SK-N-SH (cell line): ENCODE data around the gene NUDT14. TPM values are rescaled to one million over a fixed set of nuclear protein-coding genes. Genes with fewer than 3 reads are reported as not detected.

Experiments
- CTCF ChIA-PET: fragments of 300-600, 350-600 bp; formaldehyde crosslinking; extraction: SDS; loops from one replicate; lab custom pipeline; 2021; lab: Yijun Ruan, JAX
- POLR2A ChIA-PET: fragments of 350-600 bp; sonication (Branson Sonifier 250); formaldehyde crosslinking; extraction: SDS; loops from one replicate; lab custom pipeline; 2020; ENCODE audit warnings: antibody characterized with exemption, inconsistent platforms; lab: Yijun Ruan, JAX
- DNase-seq: peaks from one replicate; pipeline ENCODE4 v3.0.0; 2012
- H2AFZ ChIP-seq: fragments of 200-600 bp; sonication (generic); 2 replicates; pipeline ENCODE4 v1.8.1; 2016; ENCODE audit warnings: antibody characterized with exemption, mild to moderate bottlenecking, low read depth
- H3F3A ChIP-seq: fragments of 200-600 bp; sonication (generic); replicated peaks from 2 replicates; pipeline ENCODE3; 2016; ENCODE audit warnings: antibody characterized with exemption, mild to moderate bottlenecking; ENCODE audit not compliant: insufficient read depth
- H3K27ac ChIP-seq, 2 experiments: fragments of 200-500 bp in 1 of 2; fragments of 200-600 bp in 1 of 2; sonication (Bioruptor generic) in 1 of 2; sonication (generic), shearing (Covaris generic) in 1 of 2; 2 replicates each; pipeline versions ENCODE4 v1.5.1 to v1.6.1; 2014 to 2016; ENCODE audit warnings: low read depth in 2 of 2, inconsistent platforms in 1 of 2, low read length in 1 of 2, mild to moderate bottlenecking in 1 of 2, mixed read lengths in 1 of 2
- H3K27me3 ChIP-seq: fragments of 200-600 bp; sonication (generic), shearing (Covaris generic); 2 replicates; pipeline ENCODE4 v1.6.1; 2016; ENCODE audit warnings: mixed run types; ENCODE audit not compliant: insufficient read depth
- H3K36me3 ChIP-seq, 2 experiments: fragments of 200-500 bp in 1 of 2; fragments of 200-600 bp in 1 of 2; sonication (Bioruptor generic) in 1 of 2; sonication (generic) in 1 of 2; replicated peaks in 1 of 2; 2 replicates each; pipeline versions ENCODE3 to v1.5.1; 2014 to 2016; ENCODE audit warnings: low read length in 1 of 2, mild to moderate bottlenecking in 1 of 2; ENCODE audit not compliant: insufficient read depth in 2 of 2, control insufficient read depth in 1 of 2
- H3K4me1 ChIP-seq, 2 experiments: fragments of 200-500 bp in 1 of 2; fragments of 200-600 bp in 1 of 2; sonication (Bioruptor generic) in 1 of 2; sonication (generic), shearing (Covaris generic) in 1 of 2; 2 replicates each; pipeline versions ENCODE4 v1.5.1 to v1.6.1; 2014 to 2016; ENCODE audit warnings: low read depth in 1 of 2, low read length in 1 of 2, mixed run types in 1 of 2; ENCODE audit not compliant: insufficient read depth in 2 of 2, control insufficient read depth in 1 of 2
- H3K4me2 ChIP-seq: fragments of 200-600 bp; sonication (generic), shearing (Covaris generic); 2 replicates; pipeline ENCODE4 v1.6.1; 2017; ENCODE audit warnings: mixed run types
- H3K4me3 ChIP-seq, 2 experiments: fragments of 200-500 bp in 1 of 2; fragments of 200-600 bp in 1 of 2; sonication (Bioruptor generic) in 1 of 2; sonication (generic), shearing (Covaris generic) in 1 of 2; 2 replicates each; pipeline versions ENCODE4 v1.5.1 to v1.8.1; 2014 to 2016; ENCODE audit warnings: low read depth in 2 of 2, inconsistent platforms in 1 of 2, low read length in 1 of 2, mild to moderate bottlenecking in 1 of 2, mixed read lengths in 1 of 2, moderate library complexity in 1 of 2
- H3K79me2 ChIP-seq: fragments of 200-600 bp; sonication (generic); 2 replicates; pipeline ENCODE4 v1.8.1; 2017; ENCODE audit warnings: mild to moderate bottlenecking; ENCODE audit not compliant: insufficient read depth
- H3K9ac ChIP-seq: fragments of 200-600 bp; sonication (generic); 2 replicates; pipeline ENCODE4 v1.6.1; 2017; ENCODE audit warnings: mixed run types
- H3K9me2 ChIP-seq: fragments of 200-600 bp; sonication (generic); 2 replicates; pipeline ENCODE4 v1.6.1; 2017; ENCODE audit warnings: mixed run types
- H3K9me3 ChIP-seq: fragments of 200-600 bp; sonication (generic); 2 replicates; pipeline ENCODE4 v1.6.1; 2017; ENCODE audit warnings: mixed run types, mild to moderate bottlenecking, moderate library complexity
- H4K20me1 ChIP-seq: fragments of 200-600 bp; sonication (generic); 2 replicates; pipeline ENCODE4 v1.6.1; 2017; ENCODE audit warnings: mild to moderate bottlenecking, mixed run types; ENCODE audit not compliant: insufficient read depth
- EZH2phosphoT487 ChIP-seq: fragments of 200-600 bp; sonication (generic); IDR thresholded peaks from 2 replicates; pipeline ENCODE4 v1.6.1; 2017; ENCODE audit warnings: low read depth, mixed run types, mild to moderate bottlenecking, antibody characterized with exemption, moderate library complexity, borderline replicate concordance
- FOSL2 ChIP-seq: IDR thresholded peaks from 2 replicates; pipeline ENCODE4 v1.4.0; 2012; ENCODE audit warnings: low read depth, mild to moderate bottlenecking, moderate library complexity, borderline replicate concordance
- FOXM1 ChIP-seq: IDR thresholded peaks from 2 replicates; pipeline ENCODE4 v1.4.0; 2012; ENCODE audit warnings: low read depth, mild to moderate bottlenecking
- GABPA ChIP-seq: IDR thresholded peaks from 2 replicates; pipeline ENCODE4 v1.4.0; 2012; ENCODE audit warnings: low read depth, mild to moderate bottlenecking
- GATA2 ChIP-seq: sonication (generic); formaldehyde crosslinking; IDR thresholded peaks from 2 replicates; pipeline ENCODE4 v1.5.0; 2020; ENCODE audit warnings: mild to moderate bottlenecking, missing genetic modification reagents
- JUND ChIP-seq: IDR thresholded peaks from 2 replicates; pipeline ENCODE4 v1.4.0; 2012
- MAX ChIP-seq: IDR thresholded peaks from 2 replicates; pipeline ENCODE4 v1.4.0; 2012; ENCODE audit warnings: low read depth
- MXI1 ChIP-seq: IDR thresholded peaks from 2 replicates; pipeline ENCODE4 v1.6.1; 2012; ENCODE audit warnings: mild to moderate bottlenecking, low read depth, low read length, improper control_type of control experiment
- NFIC ChIP-seq: IDR thresholded peaks from 2 replicates; pipeline ENCODE4 v1.4.0; 2012; ENCODE audit warnings: borderline replicate concordance
- NRF1 ChIP-seq: IDR thresholded peaks from 2 replicates; pipeline ENCODE4 v1.6.1; 2012; ENCODE audit warnings: low read depth, mild to moderate bottlenecking, low read length
- POLR2AphosphoS5 ChIP-seq: IDR thresholded peaks from 2 replicates; pipeline ENCODE4 v1.6.1; 2012; ENCODE audit warnings: low read depth, low read length
- RCOR1 ChIP-seq: fragments of 150-350 bp; IDR thresholded peaks from 2 replicates; pipeline ENCODE4 v1.6.1; 2017; ENCODE audit warnings: antibody characterized with exemption, low read length
- REST ChIP-seq: IDR thresholded peaks from 2 replicates; pipeline ENCODE4 v1.6.1; 2012; ENCODE audit warnings: mild to moderate bottlenecking, low read depth, low read length, moderate library complexity
- RXRA ChIP-seq: IDR thresholded peaks from 2 replicates; pipeline ENCODE4 v1.4.0; 2012; ENCODE audit warnings: low read depth, mild to moderate bottlenecking, borderline replicate concordance
- SIN3A ChIP-seq: IDR thresholded peaks from 2 replicates; pipeline ENCODE4 v1.6.1; 2012; ENCODE audit warnings: low read depth, mild to moderate bottlenecking, low read length, moderate library complexity, borderline replicate concordance
- ZBTB33 ChIP-seq: IDR thresholded peaks from 2 replicates; pipeline ENCODE4 v1.4.0; 2012; ENCODE audit warnings: low read depth, borderline replicate concordance
- WGBS: methylation state at CpG from one replicate; pipeline ENCODE4 v1.1.6; 2017; ENCODE audit warnings: low lambda C conversion rate; 5-methylcytosine and 5-hydroxymethylcytosine counted together
- polyA plus RNA-seq, 3 experiments: library from polyadenylated mRNA; depleted of rRNA; stranded (reverse); fragments of >200 nt; gene quantifications; 2 replicates each; pipeline ENCODE4 v1.2.3, GENCODE V29; 2012
- TF ChIP-seq, protein P1 (sequence below): fragments of 150-350 bp; IDR thresholded peaks from 2 replicates; pipeline ENCODE4 v1.6.1; 2016; ENCODE audit warnings: mild to moderate bottlenecking, low read depth, low read length

The NUDT14 gene
- polyA plus RNA-seq, 1 of the 3 experiments (the other 2 are of a cell fraction), result 18.4 TPM

GRCh38 chr14:105179191-105179590 lies 1.9 kb downstream of the NUDT14 start:
- Histone ChIP-seq H2AFZ (no peak overlapping the region), H3K9me3 (no peaks in the 10 kb centered on the region), H4K20me1 (no peaks in the 10 kb centered on the region), H3K79me2 (no peaks in the 10 kb centered on the region), H3K27ac (no peak overlapping the region), H3K4me3 (no peak overlapping the region), H3K9me2 (no peaks in the 10 kb centered on the region), H3K9ac (no peak overlapping the region), H3K4me2 (no peak overlapping the region), H3K36me3 (no peaks in the 10 kb centered on the region), H3K4me1 (peaks cover 0 to 8% of the 10 kb centered on the region in 2 experiments; a peak in 2 of 4 replicates), H3F3A (peaks cover 7% of the 10 kb centered on the region), H3K27me3 (no peaks in the 10 kb centered on the region)
- 73% methylated on average over 2 of the region's 13 CpGs for WGBS
- no peak for DNase-seq
- ChIA-PET POLR2A (no interaction called here), CTCF (interaction anchor here (0.7 to 1.7 kb wide), 4 partner anchors 9 to 204 kb away, joined by 3 to 9 read pairs (median 5); partner anchors contain the start of gene JAG2)
- TF ChIP-seq EZH2phosphoT487 (no peak), FOSL2 (no peak), MAX (no peak), GATA2 (no peak), POLR2AphosphoS5 (no peak)
- TF ChIP-seq, protein P1, sequence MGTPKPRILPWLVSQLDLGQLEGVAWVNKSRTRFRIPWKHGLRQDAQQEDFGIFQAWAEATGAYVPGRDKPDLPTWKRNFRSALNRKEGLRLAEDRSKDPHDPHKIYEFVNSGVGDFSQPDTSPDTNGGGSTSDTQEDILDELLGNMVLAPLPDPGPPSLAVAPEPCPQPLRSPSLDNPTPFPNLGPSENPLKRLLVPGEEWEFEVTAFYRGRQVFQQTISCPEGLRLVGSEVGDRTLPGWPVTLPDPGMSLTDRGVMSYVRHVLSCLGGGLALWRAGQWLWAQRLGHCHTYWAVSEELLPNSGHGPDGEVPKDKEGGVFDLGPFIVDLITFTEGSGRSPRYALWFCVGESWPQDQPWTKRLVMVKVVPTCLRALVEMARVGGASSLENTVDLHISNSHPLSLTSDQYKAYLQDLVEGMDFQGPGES, result no peak

- WGBS, result 60% methylated on average over 2 of the region's 11 CpGs
- Histone ChIP-seq H3K9ac (no peak overlapping the region), H3K36me3 (no peaks in the 10 kb centered on the region), H3K9me2 (no peaks in the 10 kb centered on the region), H4K20me1 (no peaks in the 10 kb centered on the region), H2AFZ (no peak overlapping the region), H3K4me3 (no peak overlapping the region), H3K27ac (no peak overlapping the region)
- ChIA-PET CTCF (interaction anchor here (1.2 to 1.7 kb wide), 3 partner anchors 9 to 204 kb away, joined by 4 to 9 read pairs (median 6); partner anchors contain the start of gene JAG2), POLR2A (no interaction called here)
- TF ChIP-seq MXI1 (no peak), FOSL2 (no peak), MAX (no peak), POLR2AphosphoS5 (no peak), RXRA (no peak), ZBTB33 (no peak), FOXM1 (no peak), GABPA (no peak), SIN3A (no peak), RCOR1 (no peak), EZH2phosphoT487 (no peak), JUND (no peak), REST (no peak), NFIC (no peak), NRF1 (no peak)
- TF ChIP-seq, all 33 proteins: peak for 0
- no peak overlapping the region for H3K4me2 ChIP-seq
- no peaks in the 10 kb centered on the region for H3K27me3 ChIP-seq
- peaks cover 0 to 8% of the 10 kb centered on the region in 2 experiments; a peak in 2 of 4 replicates for H3K4me1 ChIP-seq
- H3K9me3 ChIP-seq, result no peaks in the 10 kb centered on the region
- H3F3A ChIP-seq, result peaks cover 7% of the 10 kb centered on the region
- DNase-seq, result no peak
- no peaks in the 10 kb centered on the region for H3K79me2 ChIP-seq
Observed at GRCh38 chr14:105178868-105179140, 2.3 kb downstream of the NUDT14 start.
